ENCODE measurements around the gene CDK14.

The CDK14 gene

GRCh38 chr7:91127959-91128358 lies 531.8 kb downstream of the CDK14 start:
- no peaks in the 10 kb centered on the region for H3K9me2 ChIP-seq (ENCODE audit: low read depth, low read length)
- H3K36me3 ChIP-seq (ENCODE audit: insufficient read depth, low read length): peaks cover 55% of the 10 kb centered on the region
- no peaks in the 10 kb centered on the region for H3K79me2 ChIP-seq (ENCODE audit: insufficient read depth, low read length)
- no peaks in the 10 kb centered on the region for H3F3A ChIP-seq (ENCODE audit: insufficient read depth, low read length)
- H3K9me3 ChIP-seq (ENCODE audit: low read length): no peaks in the 10 kb centered on the region
- no peak overlapping the region for H3K27ac ChIP-seq (ENCODE audit: low read depth, low read length, poor library complexity, severe bottlenecking)
- H4K20me1 ChIP-seq (ENCODE audit: insufficient read depth, low read length): peaks cover 2% of the 10 kb centered on the region; the same call in 1 of the 2 replicates
- no peak overlapping the region for H3K4me3 ChIP-seq (ENCODE audit: low read depth, low read length, poor library complexity, severe bottlenecking)
- TF ChIP-seq EZH2 (IDR thresholded peaks at IDR 0.05; ENCODE audit: borderline replicate concordance, low read length): no peak
- no peak for TF ChIP-seq CTCF (IDR thresholded peaks at IDR 0.05; ENCODE audit: low read length)
- H3K4me1 ChIP-seq (ENCODE audit: insufficient read depth, low read length, severe bottlenecking): no peaks in the 10 kb centered on the region
- H3K9ac ChIP-seq (ENCODE audit: low read length): no peak overlapping the region
- H3K27me3 ChIP-seq (ENCODE audit: insufficient read depth, low read length): no peaks in the 10 kb centered on the region
- H2AFZ ChIP-seq (ENCODE audit: low read length): no peak overlapping the region
- H3K4me2 ChIP-seq (ENCODE audit: low read length): no peak overlapping the region

- Histone ChIP-seq H3K9me2 (ENCODE audit: low read depth, low read length) (no peaks in the 10 kb centered on the region), H3F3A (ENCODE audit: insufficient read depth, low read length) (no peaks in the 10 kb centered on the region), H3K36me3 (ENCODE audit: insufficient read depth, low read length) (peaks cover 47% of the 10 kb centered on the region), H2AFZ (ENCODE audit: low read length) (no peak overlapping the region), H3K27ac (ENCODE audit: low read depth, low read length, poor library complexity, severe bottlenecking) (no peak overlapping the region), H3K27me3 (ENCODE audit: insufficient read depth, low read length) (no peaks in the 10 kb centered on the region), H3K9ac (ENCODE audit: low read length) (no peak overlapping the region), H3K4me1 (ENCODE audit: insufficient read depth, low read length, severe bottlenecking) (no peaks in the 10 kb centered on the region), H3K9me3 (ENCODE audit: low read length) (no peaks in the 10 kb centered on the region), H3K4me3 (ENCODE audit: low read depth, low read length, poor library complexity, severe bottlenecking) (no peak overlapping the region), H4K20me1 (ENCODE audit: insufficient read depth, low read length) (peaks cover 2% of the 10 kb centered on the region; the same call in 1 of the 2 replicates), H3K79me2 (ENCODE audit: insufficient read depth, low read length) (no peaks in the 10 kb centered on the region), H3K4me2 (ENCODE audit: low read length) (no peak overlapping the region)
- TF ChIP-seq CTCF (IDR thresholded peaks at IDR 0.05; ENCODE audit: low read length): no peak
- TF ChIP-seq EZH2 (IDR thresholded peaks at IDR 0.05; ENCODE audit: borderline replicate concordance, low read length): no peak
Measured at GRCh38 chr7:91128683-91129348, 532.7 kb downstream of the CDK14 start.

- H3K79me2 ChIP-seq (ENCODE audit: insufficient read depth, low read length): no peaks in the 10 kb centered on the region
Measured at GRCh38 chr7:91135300-91135699, 539.2 kb downstream of the CDK14 start.

More at GRCh38 chr7:91135300-91135699, 539.2 kb downstream of the CDK14 start:
- no peaks in the 10 kb centered on the region for H3F3A ChIP-seq (ENCODE audit: insufficient read depth, low read length)
- H3K9ac ChIP-seq (ENCODE audit: low read length): no peak overlapping the region
- H3K4me2 ChIP-seq (ENCODE audit: low read length): no peak overlapping the region
- no peaks in the 10 kb centered on the region for H3K9me2 ChIP-seq (ENCODE audit: low read depth, low read length)
- H3K36me3 ChIP-seq (ENCODE audit: insufficient read depth, low read length): peaks cover 10% of the 10 kb centered on the region; the same call in 1 of the 2 replicates
- H3K4me1 ChIP-seq (ENCODE audit: insufficient read depth, low read length, severe bottlenecking): peaks cover 20% of the 10 kb centered on the region
- TF ChIP-seq EZH2 (IDR thresholded peaks at IDR 0.05; ENCODE audit: borderline replicate concordance, low read length): no peak
- TF ChIP-seq CTCF (IDR thresholded peaks at IDR 0.05; ENCODE audit: low read length): no peak
- no peaks in the 10 kb centered on the region for H3K9me3 ChIP-seq (ENCODE audit: low read length)
- no peak overlapping the region for H3K27ac ChIP-seq (ENCODE audit: low read depth, low read length, poor library complexity, severe bottlenecking)
- no peaks in the 10 kb centered on the region for H4K20me1 ChIP-seq (ENCODE audit: insufficient read depth, low read length)
- H3K27me3 ChIP-seq (ENCODE audit: insufficient read depth, low read length): no peaks in the 10 kb centered on the region
- no peak overlapping the region for H2AFZ ChIP-seq (ENCODE audit: low read length)
- no peak overlapping the region for H3K4me3 ChIP-seq (ENCODE audit: low read depth, low read length, poor library complexity, severe bottlenecking)
